Measurements from ENCODE around the gene PADI4.

Gene PADI4

GRCh38 chr1:17355898-17356297 is 47.9 kb downstream of the PADI4 start:
- H3K4me3 ChIP-seq (ENCODE audit: low read depth, low read length): no peak overlapping the region
- no peak for DNase-seq (ENCODE audit: low read depth)

GRCh38 chr1:17356387-17357026 is 48.5 kb downstream of the PADI4 start:
- H3K4me3 ChIP-seq (ENCODE audit: low read depth, low read length): no peak overlapping the region
- no peak for DNase-seq (ENCODE audit: low read depth)
- TF ChIP-seq CTCF (IDR thresholded peaks at IDR 0.05; ENCODE audit: insufficient read depth, low read depth, low read length, missing control alignments): no peak

More at GRCh38 chr1:17355898-17356297, 47.9 kb downstream of the PADI4 start:
- no peak for TF ChIP-seq CTCF (IDR thresholded peaks at IDR 0.05; ENCODE audit: insufficient read depth, low read depth, low read length, missing control alignments)

- DNase-seq (ENCODE audit: low read depth): no peak
- TF ChIP-seq CTCF (IDR thresholded peaks at IDR 0.05; ENCODE audit: insufficient read depth, low read depth, low read length, missing control alignments): no peak
- no peak overlapping the region for H3K4me3 ChIP-seq (ENCODE audit: low read depth, low read length)
These were observed 50.6 kb downstream of the PADI4 start for GRCh38 chr1:17358557-17358956.

GRCh38 chr1:17359031-17359430 is 51.0 kb downstream of the PADI4 start:
- DNase-seq (ENCODE audit: low read depth): no peak
- H3K4me3 ChIP-seq (ENCODE audit: low read depth, low read length): no peak overlapping the region
- TF ChIP-seq CTCF (IDR thresholded peaks at IDR 0.05; ENCODE audit: insufficient read depth, low read depth, low read length, missing control alignments): no peak

- no peak overlapping the region for H3K4me3 ChIP-seq (ENCODE audit: low read depth, low read length)
- DNase-seq (ENCODE audit: low read depth): no peak
- no peak for TF ChIP-seq CTCF (IDR thresholded peaks at IDR 0.05; ENCODE audit: insufficient read depth, low read depth, low read length, missing control alignments)
These were observed 51.8 kb downstream of the PADI4 start for GRCh38 chr1:17359808-17360207.

GRCh38 chr1:17360272-17360956 is 52.4 kb downstream of the PADI4 start:
- H3K4me3 ChIP-seq (ENCODE audit: low read depth, low read length): no peak overlapping the region
- DNase-seq (ENCODE audit: low read depth): no peak
- TF ChIP-seq CTCF (IDR thresholded peaks at IDR 0.05; ENCODE audit: insufficient read depth, low read depth, low read length, missing control alignments): no peak
